Stimulated activated CD8-positive, alpha-beta memory T cell treated with anti-CD3 and anti-CD28 coated beads, Interleukin-4, amount 100 ng/mL, for 4 hours (primary cell): Measurements from ENCODE around the gene SEPTIN3.

Experiments
- DNase-seq, 2 donors: peaks; one replicate each; pipeline ENCODE4 v3.0.0-alpha.2; 2020; ENCODE audit warnings: low read depth in 2 of 2, low spot score in 1 of 2

Gene SEPTIN3

GRCh38 chr22:42013385-42013784, 44.1 kb downstream of the SEPTIN3 start:
- no peak for DNase-seq

DNA sequence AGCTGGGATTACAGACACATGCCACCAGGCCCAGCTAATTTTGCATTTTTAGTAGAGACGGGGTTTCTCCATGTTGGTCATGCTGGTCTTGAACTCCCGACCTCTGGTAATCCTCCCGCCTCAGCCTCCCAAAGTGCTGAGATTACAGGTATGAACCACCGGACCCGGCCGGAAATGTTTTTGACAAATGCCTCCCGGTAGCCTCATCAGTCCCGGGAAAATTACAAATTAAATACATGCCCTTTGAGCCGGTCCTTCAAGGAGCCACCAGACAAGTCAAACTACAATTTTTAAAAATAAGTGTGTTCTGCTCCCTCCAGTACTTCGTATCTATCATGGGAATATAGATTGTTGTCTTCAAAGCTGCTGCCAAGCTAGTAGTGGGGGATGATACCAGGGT, 46.9 kb downstream of the SEPTIN3 start:
- DNase-seq, result no peak

- DNase-seq, result no peak
These were observed 49.0 kb downstream of the SEPTIN3 start for GRCh38 chr22:42018224-42018623.
